ENCODE measurements around the gene MRPS9.

Gene MRPS9

GRCh38 chr2:105037572-105038382 lies at the start of gene MRPS9:
Gene MRPS9, plus strand, starts transcription at chr2:105038069. Its CDS starts 24 bp downstream, at chr2:105038093.
- peak; percentile 98 to 99 for DNase-seq

- DNase-seq: no peak
These were observed 32.5 kb upstream of the MRPS9 start for GRCh38 chr2:105005181-105005951.

GRCh38 chr2:105007367-105007766 lies 30.5 kb upstream of the MRPS9 start:
- DNase-seq: no peak

- no peak for DNase-seq
These were observed 5.4 kb upstream of the MRPS9 start for GRCh38 chr2:105032476-105032875.

GRCh38 chr2:105034170-105034569 lies 3.7 kb upstream of the MRPS9 start:
- no peak for DNase-seq

GRCh38 chr2:105038383-105039061 lies 653 bp downstream of the MRPS9 start:
- no peak for DNase-seq

GRCh38 chr2:105039559-105039958 lies 1.7 kb downstream of the MRPS9 start:
- no peak for DNase-seq

GRCh38 chr2:105042189-105042588 lies 4.3 kb downstream of the MRPS9 start:
- no peak for DNase-seq

GRCh38 chr2:105052773-105053172 lies 14.9 kb downstream of the MRPS9 start:
- no peak for DNase-seq

GRCh38 chr2:105055613-105056012 lies 17.7 kb downstream of the MRPS9 start:
- no peak for DNase-seq

GRCh38 chr2:105056245-105056644 lies 18.4 kb downstream of the MRPS9 start:
- DNase-seq: no peak

GRCh38 chr2:105057005-105057404 lies 19.1 kb downstream of the MRPS9 start:
- no peak for DNase-seq

GRCh38 chr2:105061560-105061959 lies 23.7 kb downstream of the MRPS9 start:
- DNase-seq: no peak

- DNase-seq: no peak
These were observed 24.3 kb downstream of the MRPS9 start for GRCh38 chr2:105062158-105062557.

- DNase-seq: no peak
These were observed 30.5 kb downstream of the MRPS9 start for GRCh38 chr2:105068387-105068786.

- DNase-seq: no peak
These were observed 31.0 kb downstream of the MRPS9 start for GRCh38 chr2:105068875-105069274.

GRCh38 chr2:105070010-105070865 lies 32.4 kb downstream of the MRPS9 start:
- DNase-seq: no peak

GRCh38 chr2:105071379-105071778 lies 33.5 kb downstream of the MRPS9 start:
- DNase-seq: no peak

GRCh38 chr2:105072039-105072438 lies 34.2 kb downstream of the MRPS9 start:
- peak; percentile 8 to 27 for DNase-seq

GRCh38 chr2:105073591-105073990 lies 35.7 kb downstream of the MRPS9 start:
- no peak for DNase-seq

GRCh38 chr2:105076121-105076520 lies 38.3 kb downstream of the MRPS9 start:
- DNase-seq: no peak

- DNase-seq: no peak
These were observed 41.1 kb downstream of the MRPS9 start for GRCh38 chr2:105078906-105079495.

All from activated CD4-positive, alpha-beta T cell treated with anti-CD3 and anti-CD28 coated beads, Interleukin-2, amount 50 U/mL, for 48 hours (primary cell).